ENCODE results near the gene PSMB9.

The PSMB9 gene

DNA sequence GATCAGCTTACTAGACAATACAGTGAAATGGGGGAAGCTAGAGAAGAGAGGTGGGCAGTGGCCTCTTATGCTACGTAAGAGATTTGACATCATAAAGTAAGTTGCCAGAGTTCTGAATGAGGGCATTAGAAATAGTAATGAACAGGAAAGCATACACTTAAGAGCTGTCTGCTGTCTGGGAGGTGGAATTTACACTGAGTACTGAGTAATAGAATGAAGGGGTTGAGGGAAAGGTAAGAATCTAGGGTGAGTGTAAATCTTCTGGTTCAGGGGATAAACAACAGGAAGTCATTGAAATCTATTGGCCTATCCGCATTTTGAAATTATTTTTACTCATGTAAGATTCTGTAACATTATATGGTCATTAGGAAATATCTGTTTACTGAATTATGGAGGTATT lies 51.1 kb downstream of the PSMB9 start:
- DNase-seq (ENCODE audit: low read depth, low spot score): no peak

GRCh38 chr6:32906539-32906938 lies 52.5 kb downstream of the PSMB9 start:
- DNase-seq (ENCODE audit: low read depth, low spot score): no peak

GRCh38 chr6:32908897-32909296 lies 54.9 kb downstream of the PSMB9 start:
- no peak for DNase-seq (ENCODE audit: low read depth, low spot score)
